IMR-90 (cell line): ENCODE data around the gene UGDH. TPM values are rescaled to one million over a fixed set of nuclear protein-coding genes. Genes with fewer than 3 reads are reported as not detected.

Source experiments
- ATAC-seq: fragments of 200-7000 bp; cut with Tn5 transposase; 2 replicates; pipeline ENCODE4 v1.9.1; 2020; ENCODE audit warnings: low read depth, mild to moderate bottlenecking, moderate library complexity
- BruUV-seq: library from RNA; stranded (reverse); fragments of 400-500 nt; replicated peaks from 2 replicates; lab custom pipeline; 2021; lab: Mats Ljungman, UMichigan
- CTCF ChIA-PET: fragments of 300-600 bp; formaldehyde crosslinking; extraction: SDS; loops from one replicate; lab custom pipeline; 2021; ENCODE audit warnings: antibody characterized with exemption; lab: Yijun Ruan, JAX
- POLR2A ChIA-PET: fragments of 300-600 bp; sonication (Branson Sonifier 250); formaldehyde crosslinking; loops from one replicate; lab custom pipeline; 2022; ENCODE audit warnings: antibody characterized with exemption; ENCODE audit not compliant: unreplicated experiment; lab: Charles Lee
- DNase-seq: peaks from one replicate; pipeline ENCODE4 v3.0.0; 2013
- H2AFZ ChIP-seq: replicated peaks from 2 replicates; pipeline ENCODE3; 2013; ENCODE audit warnings: low read length, mild to moderate bottlenecking; ENCODE audit not compliant: poor library complexity
- H2AK5ac ChIP-seq: 2 replicates; pipeline ENCODE4 v1.6.1; 2013; ENCODE audit warnings: low read depth, low read length, inconsistent platforms
- H2AK9ac ChIP-seq: replicated peaks from 2 replicates; pipeline ENCODE3; 2013; ENCODE audit warnings: mild to moderate bottlenecking, low read depth, low read length, moderate library complexity; ENCODE audit not compliant: poor library complexity
- H2BK120ac ChIP-seq: 2 replicates; pipeline ENCODE4 v1.6.1; 2013; ENCODE audit warnings: low read depth, low read length, inconsistent platforms
- H2BK15ac ChIP-seq: 3 replicates; pipeline ENCODE4 v1.6.1; 2013; ENCODE audit warnings: low read depth, low read length, inconsistent platforms
- H2BK20ac ChIP-seq: 2 replicates; pipeline ENCODE4 v1.6.1; 2013; ENCODE audit warnings: low read depth, mild to moderate bottlenecking, inconsistent platforms, low read length, moderate library complexity
- H2BK5ac ChIP-seq: 2 replicates; pipeline ENCODE4 v1.6.1; 2013; ENCODE audit warnings: mild to moderate bottlenecking, low read depth, low read length, inconsistent platforms; ENCODE audit not compliant: poor library complexity, severe bottlenecking
- H3K14ac ChIP-seq: replicated peaks from 2 replicates; pipeline ENCODE4 v1.6.1; 2013; ENCODE audit warnings: low read depth, low read length, inconsistent platforms
- H3K18ac ChIP-seq: 2 replicates; pipeline ENCODE4 v1.6.1; 2013; ENCODE audit warnings: low read depth, low read length, control low read depth
- H3K23ac ChIP-seq: 2 replicates; pipeline ENCODE4 v1.6.1; 2013; ENCODE audit warnings: low read depth, low read length, inconsistent platforms
- H3K27ac ChIP-seq: 2 replicates; pipeline ENCODE4 v1.5.1; 2013; ENCODE audit warnings: mild to moderate bottlenecking, control low read depth, low read length; ENCODE audit not compliant: insufficient read depth
- H3K27me3 ChIP-seq: 2 replicates; pipeline ENCODE4 v1.6.1; 2013; ENCODE audit warnings: low read length; ENCODE audit not compliant: control insufficient read depth, insufficient read depth
- H3K36me3 ChIP-seq: 2 replicates; pipeline ENCODE4 v1.6.1; 2013; ENCODE audit warnings: low read length, mixed read lengths; ENCODE audit not compliant: control insufficient read depth, insufficient read depth
- H3K4ac ChIP-seq: 2 replicates; pipeline ENCODE4 v1.6.1; 2013; ENCODE audit warnings: low read depth, low read length, inconsistent platforms
- H3K4me1 ChIP-seq: 2 replicates; pipeline ENCODE4 v1.6.1; 2013; ENCODE audit warnings: low read length, mixed read lengths; ENCODE audit not compliant: control insufficient read depth, insufficient read depth
- H3K4me2 ChIP-seq: 2 replicates; pipeline ENCODE4 v1.6.1; 2013; ENCODE audit warnings: low read depth, mild to moderate bottlenecking, control low read depth, low read length, moderate library complexity
- H3K4me3 ChIP-seq: 2 replicates; pipeline ENCODE4 v1.5.1; 2013; ENCODE audit warnings: low read depth, mild to moderate bottlenecking, control low read depth, low read length, moderate library complexity; ENCODE audit not compliant: insufficient read depth
- H3K56ac ChIP-seq: 2 replicates; pipeline ENCODE4 v1.6.1; 2013; ENCODE audit warnings: low read length, inconsistent platforms; ENCODE audit not compliant: insufficient read depth; ENCODE audit errors: extremely low read depth
- H3K79me1 ChIP-seq, 2 experiments: 2 replicates each; pipeline ENCODE4 v1.6.1; 2013; ENCODE audit warnings: low read length in 2 of 2, inconsistent platforms in 1 of 2, low read depth in 1 of 2
- H3K9ac ChIP-seq: 2 replicates; pipeline ENCODE4 v1.6.1; 2013; ENCODE audit warnings: low read depth, low read length, control low read depth
- H3K9me1 ChIP-seq: 2 replicates; pipeline ENCODE4 v1.6.1; 2013; ENCODE audit warnings: low read length, inconsistent platforms; ENCODE audit not compliant: insufficient read depth
- H3K9me3 ChIP-seq: 2 replicates; pipeline ENCODE4 v1.6.1; 2013; ENCODE audit warnings: low read length; ENCODE audit not compliant: control insufficient read depth, insufficient read depth
- H4K20me1 ChIP-seq: 2 replicates; pipeline ENCODE4 v1.6.1; 2013; ENCODE audit warnings: low read length, inconsistent platforms; ENCODE audit not compliant: insufficient read depth
- H4K5ac ChIP-seq: 2 replicates; pipeline ENCODE4 v1.6.1; 2013; ENCODE audit warnings: mild to moderate bottlenecking, low read depth, low read length, control low read depth
- H4K8ac ChIP-seq, 2 experiments: 2 replicates each; pipeline ENCODE4 v1.6.1; 2013; ENCODE audit warnings: low read depth in 2 of 2, low read length in 2 of 2, control low read depth in 1 of 2, inconsistent platforms in 1 of 2
- H4K91ac ChIP-seq: 2 replicates; pipeline ENCODE4 v1.6.1; 2013; ENCODE audit warnings: low read depth, low read length, inconsistent platforms; ENCODE audit not compliant: insufficient read depth
- CHD1 ChIP-seq: IDR thresholded peaks from 2 replicates; pipeline ENCODE4 v1.6.1; 2012; ENCODE audit warnings: low read depth, low read length, improper control_type of control experiment
- FOS ChIP-seq: fragments of 150-350 bp; IDR thresholded peaks from 2 replicates; pipeline ENCODE4 v1.6.1; 2016; ENCODE audit warnings: low read depth, low read length
- MXI1 ChIP-seq: IDR thresholded peaks from 2 replicates; pipeline ENCODE4 v1.6.1; 2012; ENCODE audit warnings: low read depth, mild to moderate bottlenecking, low read length, moderate library complexity, borderline replicate concordance
- SMC3 ChIP-seq: fragments of 150-350 bp; IDR thresholded peaks from 2 replicates; pipeline ENCODE4 v1.6.1; 2016; ENCODE audit warnings: low read depth, mild to moderate bottlenecking, antibody characterized with exemption, low read length, moderate library complexity
- WGBS, 2 experiments: methylation state at CpG; one replicate each; pipeline versions ENCODE4 v1.1.5 to v1.1.7; 2013; ENCODE audit warnings: missing lambda C conversion rate in 2 of 2; ENCODE audit not compliant: insufficient read length in 1 of 2; ENCODE audit errors: extremely low coverage in 2 of 2; 5-methylcytosine and 5-hydroxymethylcytosine counted together
- dilution Hi-C: fragments of 300-500 bp; cut with HindIII; formaldehyde crosslinking; loops from one replicate; pipeline ENCODE4 v1.14.3; 2018; ENCODE audit warnings: low sequenced_read_pairs; ENCODE audit not compliant: unreplicated experiment
- in situ Hi-C: fragments of 300-500 bp; cut with MboI; formaldehyde crosslinking; loops from 3 replicates; pipeline ENCODE4 v1.14.3; 2019; ENCODE audit warnings: low sequenced_read_pairs, inconsistent platforms, mixed read lengths
- intact Hi-C: fragments of 100-400 bp; cut with micrococcal nuclease; formaldehyde crosslinking; loops from 2 replicates; pipeline ENCODE4 v1.10.0; 2022
- polyA plus RNA-seq, 3 experiments: library from polyadenylated mRNA; depleted of rRNA; stranded (reverse); fragments of >200 nt; gene quantifications; 2 replicates each; pipeline ENCODE4 v1.2.3, GENCODE V29; 2012; ENCODE audit warnings: low replicate concordance in 1 of 3
- total RNA-seq: library from RNA; depleted of rRNA; stranded (reverse); fragments of >200 nt; gene quantifications from 2 replicates; pipeline ENCODE4 v1.2.3, GENCODE V29; 2012

The UGDH gene
- total and polyA plus RNA-seq, 2 of the 4 experiments (the other 2 are of a cell fraction): 69.2 to 257 TPM

DNA sequence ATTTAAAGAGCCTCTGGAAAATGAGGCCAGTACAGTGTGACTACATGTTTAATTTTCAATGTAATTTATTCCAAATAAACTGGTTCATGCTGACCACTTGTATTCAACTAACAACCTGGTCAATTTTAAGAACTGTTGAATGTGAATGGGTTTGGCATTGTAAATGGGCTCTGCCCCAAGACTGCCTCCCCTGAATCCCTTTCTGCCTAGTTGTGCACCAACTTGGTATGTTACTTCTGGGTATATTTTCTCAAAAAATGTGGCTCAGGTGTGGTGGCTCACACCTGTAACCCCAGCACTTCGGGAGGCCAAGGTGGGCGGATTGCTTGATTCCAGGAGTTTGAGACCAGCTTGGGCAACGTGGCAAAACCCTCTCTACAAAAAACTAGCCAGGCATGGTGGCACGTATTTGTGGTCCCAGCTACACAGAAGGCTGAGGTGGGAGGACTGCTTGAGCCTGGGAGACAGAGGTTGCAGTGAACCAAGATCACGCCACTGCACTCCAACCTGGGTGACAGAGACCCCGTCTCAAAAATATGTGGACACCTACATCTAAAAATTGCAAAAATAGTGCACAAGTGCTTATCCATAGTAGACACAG is 75.7 kb downstream of the UGDH start:
- Histone ChIP-seq H3K4me1 (peaks cover 4% of the 10 kb centered on the region), H2AK9ac (no peak overlapping the region), H3K79me1 (peaks cover 19 to 37% of the 10 kb centered on the region in 2 experiments), H2AK5ac (no peak overlapping the region), H3K4me3 (no peak overlapping the region), H2BK120ac (no peak overlapping the region), H3K36me3 (peaks cover 35% of the 10 kb centered on the region), H3K9me3 (no peaks in the 10 kb centered on the region), H4K91ac (no peak overlapping the region), H3K14ac (no peak overlapping the region), H2BK15ac (no peak overlapping the region), H3K4ac (no peak overlapping the region), H3K9ac (no peak overlapping the region), H2BK20ac (no peak overlapping the region), H4K8ac (no peak overlapping the region), H2AFZ (no peak overlapping the region), H3K4me2 (no peak overlapping the region), H3K56ac (no peak overlapping the region), H4K20me1 (peaks cover 43% of the 10 kb centered on the region), H3K23ac (no peak overlapping the region), H4K5ac (no peak overlapping the region), H3K27me3 (no peaks in the 10 kb centered on the region), H3K9me1 (peaks cover under 1% of the 10 kb centered on the region; the same call in 1 of the 2 replicates), H3K27ac (no peak overlapping the region), H2BK5ac (no peak overlapping the region), H3K18ac (no peak overlapping the region)
- no peak for TF ChIP-seq SMC3
- no peak for TF ChIP-seq FOS
- no peak for TF ChIP-seq MXI1
- TF ChIP-seq CHD1: no peak
- ChIA-PET CTCF (interaction anchor here (0.6 kb wide), 1 partner anchor 117 kb away, joined by 3 read pairs; no protein-coding TSS in a partner anchor), POLR2A (no interaction called here)
- no peak for DNase-seq
- in situ Hi-C loops (no loop called here), dilution Hi-C loops (no loop called here), intact Hi-C loops (no loop called here)
- no peak for ATAC-seq
- BruUV-seq: no TSS peak
- whole genome bisulfite sequencing, 2 experiments: 100% methylated on average over 1 of the region's 6 CpGs; no CpG with 5 or more reads in 1 of the 2 experiments
